Fibroblast of pulmonary artery (primary cell): ENCODE measurements around the gene OTOF.

ENCODE experiments used
- DNase-seq: peaks from one replicate; pipeline ENCODE4 v3.0.0-alpha.2; 2010; ENCODE audit warnings: low read depth
- H3K4me3 ChIP-seq: replicated peaks from 2 replicates; pipeline ENCODE4 v1.5.1; 2011; ENCODE audit warnings: low read depth, mild to moderate bottlenecking, control low read depth, low read length, moderate library complexity
- CTCF ChIP-seq: IDR thresholded peaks from 2 replicates; pipeline ENCODE4 v1.5.1; 2011; ENCODE audit warnings: mild to moderate bottlenecking, control low read depth, low read length, inconsistent platforms; ENCODE audit errors: missing control alignments

OTOF gene

GRCh38 chr2:26477911-26478253 lies at the start of gene OTOF:
Gene OTOF, minus strand, starts transcription at chr2:26478124.
- peak; percentile 78 for DNase-seq
- TF ChIP-seq CTCF, result no peak
- H3K4me3 ChIP-seq, result no peak within 1 kb of the TSS

- no peak for TF ChIP-seq CTCF
- no peak for DNase-seq
Measured at GRCh38 chr2:26526589-26526988, 48.7 kb upstream of the OTOF start.

GRCh38 chr2:26526105-26526504 lies 48.2 kb upstream of the OTOF start:
- no peak for TF ChIP-seq CTCF
- no peak overlapping the region for H3K4me3 ChIP-seq
- no peak for DNase-seq

More at GRCh38 chr2:26526589-26526988, 48.7 kb upstream of the OTOF start:
- H3K4me3 ChIP-seq, result no peak overlapping the region

GRCh38 chr2:26523750-26524149 lies 45.8 kb upstream of the OTOF start:
- no peak for DNase-seq
- no peak for TF ChIP-seq CTCF
- H3K4me3 ChIP-seq, result no peak overlapping the region

GRCh38 chr2:26522751-26523171 lies 44.8 kb upstream of the OTOF start:
- no peak for DNase-seq
- H3K4me3 ChIP-seq, result no peak overlapping the region
- TF ChIP-seq CTCF, result no peak

- DNase-seq, result peak; percentile 8
- TF ChIP-seq CTCF, result no peak
- H3K4me3 ChIP-seq, result no peak overlapping the region
Measured at GRCh38 chr2:26522325-26522724, 44.4 kb upstream of the OTOF start.

- DNase-seq, result no peak
- TF ChIP-seq CTCF, result no peak
- H3K4me3 ChIP-seq, result no peak overlapping the region
Measured at GRCh38 chr2:26521913-26522180, 43.9 kb upstream of the OTOF start.
